ENCODE measurements around the gene NDUFV1. TPM values are rescaled to one million over a fixed set of nuclear protein-coding genes. Genes with fewer than 3 reads are reported as not detected.

NDUFV1 gene
- total and polyA plus RNA-seq, 9 donors = 126 to 173 (median 149) TPM

GRCh38 chr11:67608486-67608885 is 1.8 kb downstream of the NDUFV1 start:
- DNase-seq = no peak
- H3K27ac ChIP-seq (ENCODE audit: low read length) = no peak overlapping the region
- H3K9me3 ChIP-seq (replicated peaks; ENCODE audit: control insufficient read depth, low read depth, low read length) = no peaks in the 10 kb centered on the region
- H3K4me3 ChIP-seq (ENCODE audit: low read length) = no peak overlapping the region
- peaks cover 48% of the 10 kb centered on the region for H3K36me3 ChIP-seq (ENCODE audit: control insufficient read depth, insufficient read depth, low read length)
- H3K27me3 ChIP-seq (ENCODE audit: control insufficient read depth, insufficient read depth, low read length) = peaks cover 3% of the 10 kb centered on the region
- 88% methylated on average over 6 of the region's 8 CpGs for WGBS (ENCODE audit: insufficient coverage)
- H3K4me1 ChIP-seq (ENCODE audit: control insufficient read depth, insufficient read depth, low read length) = peaks cover 17% of the 10 kb centered on the region

GRCh38 chr11:67609316-67609715 is 2.6 kb downstream of the NDUFV1 start:
- no peak overlapping the region for H3K4me3 ChIP-seq (ENCODE audit: low read length)
- peaks cover 48% of the 10 kb centered on the region for H3K36me3 ChIP-seq (ENCODE audit: control insufficient read depth, insufficient read depth, low read length)
- peaks cover 25% of the 10 kb centered on the region for H3K4me1 ChIP-seq (ENCODE audit: control insufficient read depth, insufficient read depth, low read length)
- WGBS (ENCODE audit: insufficient coverage) = 91% methylated on average over 8 of the region's 10 CpGs
- H3K9me3 ChIP-seq (replicated peaks; ENCODE audit: control insufficient read depth, low read depth, low read length) = no peaks in the 10 kb centered on the region
- peaks cover 2% of the 10 kb centered on the region for H3K27me3 ChIP-seq (ENCODE audit: control insufficient read depth, insufficient read depth, low read length)
- no peak for DNase-seq
- no peak overlapping the region for H3K27ac ChIP-seq (ENCODE audit: low read length)

GRCh38 chr11:67610302-67610868 is 3.6 kb downstream of the NDUFV1 start:
- H3K36me3 ChIP-seq (ENCODE audit: control insufficient read depth, insufficient read depth, low read length) = peaks cover 48% of the 10 kb centered on the region
- no peak overlapping the region for H3K27ac ChIP-seq (ENCODE audit: low read length)
- peaks cover 4% of the 10 kb centered on the region for H3K27me3 ChIP-seq (ENCODE audit: control insufficient read depth, insufficient read depth, low read length)
- 89% methylated on average over 9 of the region's 15 CpGs for WGBS (ENCODE audit: insufficient coverage)
- no peak overlapping the region for H3K4me3 ChIP-seq (ENCODE audit: low read length)
- H3K9me3 ChIP-seq (replicated peaks; ENCODE audit: control insufficient read depth, low read depth, low read length) = no peaks in the 10 kb centered on the region
- H3K4me1 ChIP-seq (ENCODE audit: control insufficient read depth, insufficient read depth, low read length) = peaks cover 29% of the 10 kb centered on the region
- no peak for DNase-seq

- Histone ChIP-seq H3K27ac (ENCODE audit: low read length) (no peak overlapping the region), H3K4me1 (ENCODE audit: control insufficient read depth, insufficient read depth, low read length) (peaks cover 33% of the 10 kb centered on the region), H3K36me3 (ENCODE audit: control insufficient read depth, insufficient read depth, low read length) (peaks cover 48% of the 10 kb centered on the region), H3K9me3 (replicated peaks; ENCODE audit: control insufficient read depth, low read depth, low read length) (no peaks in the 10 kb centered on the region), H3K4me3 (ENCODE audit: low read length) (no peak overlapping the region), H3K27me3 (ENCODE audit: control insufficient read depth, insufficient read depth, low read length) (peaks cover 11% of the 10 kb centered on the region)
- WGBS (ENCODE audit: insufficient coverage) = 89% methylated on average over 14 of the region's 14 CpGs
- DNase-seq = peak; percentile 2
These were observed 4.4 kb downstream of the NDUFV1 start for GRCh38 chr11:67611165-67611564.

- DNase-seq = no peak
- H3K27me3 ChIP-seq (ENCODE audit: control insufficient read depth, insufficient read depth, low read length) = peaks cover 19% of the 10 kb centered on the region
- H3K9me3 ChIP-seq (replicated peaks; ENCODE audit: control insufficient read depth, low read depth, low read length) = no peaks in the 10 kb centered on the region
- H3K4me1 ChIP-seq (ENCODE audit: control insufficient read depth, insufficient read depth, low read length) = peaks cover 28% of the 10 kb centered on the region
- no peak overlapping the region for H3K4me3 ChIP-seq (ENCODE audit: low read length)
- 88% methylated on average over 32 of the region's 37 CpGs for WGBS (ENCODE audit: insufficient coverage)
- peaks cover 48% of the 10 kb centered on the region for H3K36me3 ChIP-seq (ENCODE audit: control insufficient read depth, insufficient read depth, low read length)
- H3K27ac ChIP-seq (ENCODE audit: low read length) = no peak overlapping the region
These were observed 5.2 kb downstream of the NDUFV1 start for GRCh38 chr11:67611704-67612587.

GRCh38 chr11:67612751-67613150 is 6.0 kb downstream of the NDUFV1 start:
- Histone ChIP-seq H3K9me3 (replicated peaks; ENCODE audit: control insufficient read depth, low read depth, low read length) (no peaks in the 10 kb centered on the region), H3K27me3 (ENCODE audit: control insufficient read depth, insufficient read depth, low read length) (peaks cover 20% of the 10 kb centered on the region), H3K27ac (ENCODE audit: low read length) (no peak overlapping the region), H3K4me3 (ENCODE audit: low read length) (no peak overlapping the region), H3K4me1 (ENCODE audit: control insufficient read depth, insufficient read depth, low read length) (peaks cover 21% of the 10 kb centered on the region), H3K36me3 (ENCODE audit: control insufficient read depth, insufficient read depth, low read length) (peaks cover 48% of the 10 kb centered on the region)
- 86% methylated on average over 12 of the region's 13 CpGs for WGBS (ENCODE audit: insufficient coverage)
- peak; percentile 5 for DNase-seq

- Histone ChIP-seq H3K27me3 (ENCODE audit: control insufficient read depth, insufficient read depth, low read length) (peaks cover 20% of the 10 kb centered on the region), H3K4me3 (ENCODE audit: low read length) (peak overlapping the region; percentile 25), H3K27ac (ENCODE audit: low read length) (peak overlapping the region; percentile 8), H3K36me3 (ENCODE audit: control insufficient read depth, insufficient read depth, low read length) (peaks cover 44% of the 10 kb centered on the region), H3K9me3 (replicated peaks; ENCODE audit: control insufficient read depth, low read depth, low read length) (no peaks in the 10 kb centered on the region), H3K4me1 (ENCODE audit: control insufficient read depth, insufficient read depth, low read length) (peaks cover 17% of the 10 kb centered on the region)
- peak; percentile 10 for DNase-seq
- WGBS (ENCODE audit: insufficient coverage) = 83% methylated on average over 14 of the region's 17 CpGs
These were observed 6.7 kb downstream of the NDUFV1 start for GRCh38 chr11:67613313-67613959.

GRCh38 chr11:67613960-67614715 is 7.4 kb downstream of the NDUFV1 start:
- Histone ChIP-seq H3K27me3 (ENCODE audit: control insufficient read depth, insufficient read depth, low read length) (peaks cover 20% of the 10 kb centered on the region), H3K4me3 (ENCODE audit: low read length) (peak overlapping the region; percentile 25), H3K9me3 (replicated peaks; ENCODE audit: control insufficient read depth, low read depth, low read length) (no peaks in the 10 kb centered on the region), H3K27ac (ENCODE audit: low read length) (peak overlapping the region; percentile 8), H3K36me3 (ENCODE audit: control insufficient read depth, insufficient read depth, low read length) (peaks cover 37% of the 10 kb centered on the region), H3K4me1 (ENCODE audit: control insufficient read depth, insufficient read depth, low read length) (peaks cover 17% of the 10 kb centered on the region)
- WGBS (ENCODE audit: insufficient coverage) = 25% methylated on average over 23 of the region's 23 CpGs
- peak; percentile 55 for DNase-seq

- Histone ChIP-seq H3K9me3 (replicated peaks; ENCODE audit: control insufficient read depth, low read depth, low read length) (no peaks in the 10 kb centered on the region), H3K36me3 (ENCODE audit: control insufficient read depth, insufficient read depth, low read length) (peaks cover 32% of the 10 kb centered on the region), H3K4me3 (ENCODE audit: low read length) (no peak overlapping the region), H3K27me3 (ENCODE audit: control insufficient read depth, insufficient read depth, low read length) (peaks cover 20% of the 10 kb centered on the region), H3K4me1 (ENCODE audit: control insufficient read depth, insufficient read depth, low read length) (peaks cover 17% of the 10 kb centered on the region), H3K27ac (ENCODE audit: low read length) (no peak overlapping the region)
- peak; percentile 10 for DNase-seq
- WGBS (ENCODE audit: insufficient coverage) = 81% methylated on average over 17 of the region's 18 CpGs
These were observed 8.3 kb downstream of the NDUFV1 start for GRCh38 chr11:67614730-67615714.

Measured in muscle of leg (tissue), 11 donors.